ENCODE measurements around the gene ULBP1.
"Not testable (repeated sequence)": the region's sequence is repeated elsewhere in the genome, so short reads cannot be mapped to it uniquely, and the experiment has no call there.

Gene ULBP1

DNA sequence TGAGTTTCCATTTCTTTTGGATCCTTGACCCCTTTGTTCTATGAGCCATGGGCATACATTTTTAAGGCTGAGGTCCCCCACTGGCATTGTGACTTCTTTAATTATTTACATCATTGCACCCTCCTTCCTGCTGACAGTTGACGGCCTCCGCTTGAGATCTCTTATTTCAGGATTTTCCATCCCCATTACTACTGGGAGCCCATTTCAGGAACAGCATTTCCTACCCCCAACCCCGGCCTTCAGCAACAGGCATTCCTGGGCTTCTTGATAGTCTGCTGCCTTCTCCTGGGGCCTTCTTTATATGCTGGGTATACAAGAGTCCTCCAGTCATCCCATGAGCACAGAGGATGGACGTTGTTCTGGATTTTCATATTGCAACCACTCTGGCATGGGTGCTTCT lies 3.8 kb downstream of the ULBP1 start:
- DNase-seq (ENCODE audit: low read depth), result no peak
- H3K4me3 ChIP-seq (ENCODE audit: low read depth, low read length), result no peak overlapping the region

DNA sequence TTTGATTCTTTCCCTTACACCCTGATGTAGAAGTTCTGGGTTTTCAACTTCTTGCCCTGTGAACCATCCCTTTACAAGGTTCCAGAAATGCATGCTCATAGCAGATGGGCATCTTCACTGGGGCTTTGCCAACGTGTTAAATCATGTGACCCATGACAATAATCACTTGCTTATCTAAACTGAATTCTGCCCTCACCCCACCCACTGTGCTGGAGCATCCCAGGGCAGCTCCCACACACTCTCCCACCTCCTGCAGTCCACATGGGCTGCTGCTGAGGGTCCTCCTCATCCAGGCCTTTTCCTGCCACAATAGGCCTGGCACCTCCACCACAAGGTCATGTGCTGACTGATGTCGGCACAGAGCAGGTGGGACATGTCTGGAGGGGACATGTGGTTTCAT lies 4.3 kb downstream of the ULBP1 start:
- not testable (repeated sequence) for DNase-seq (ENCODE audit: low read depth); H3K4me3 ChIP-seq (ENCODE audit: low read depth, low read length)

DNA sequence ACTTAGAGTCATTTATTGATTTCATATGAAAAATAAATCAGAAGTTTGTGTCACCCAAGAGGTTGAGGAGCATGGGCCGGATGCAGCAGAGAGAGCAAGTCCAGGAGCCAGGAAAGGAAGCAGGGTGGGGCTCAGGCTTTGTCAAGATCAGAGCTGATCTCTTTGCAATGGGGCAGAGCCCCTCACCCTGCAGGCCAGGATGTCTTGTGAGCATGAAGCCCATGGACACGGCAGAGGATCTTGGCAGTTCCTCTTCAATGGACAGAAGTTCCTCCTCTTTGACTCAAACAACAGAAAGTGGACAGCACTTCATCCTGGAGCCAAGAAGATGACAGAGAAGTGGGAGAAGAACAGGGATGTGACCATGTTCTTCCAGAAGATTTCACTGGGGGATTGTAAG lies 5.2 kb downstream of the ULBP1 start:
- not testable (repeated sequence) for DNase-seq (ENCODE audit: low read depth); H3K4me3 ChIP-seq (ENCODE audit: low read depth, low read length)

DNA sequence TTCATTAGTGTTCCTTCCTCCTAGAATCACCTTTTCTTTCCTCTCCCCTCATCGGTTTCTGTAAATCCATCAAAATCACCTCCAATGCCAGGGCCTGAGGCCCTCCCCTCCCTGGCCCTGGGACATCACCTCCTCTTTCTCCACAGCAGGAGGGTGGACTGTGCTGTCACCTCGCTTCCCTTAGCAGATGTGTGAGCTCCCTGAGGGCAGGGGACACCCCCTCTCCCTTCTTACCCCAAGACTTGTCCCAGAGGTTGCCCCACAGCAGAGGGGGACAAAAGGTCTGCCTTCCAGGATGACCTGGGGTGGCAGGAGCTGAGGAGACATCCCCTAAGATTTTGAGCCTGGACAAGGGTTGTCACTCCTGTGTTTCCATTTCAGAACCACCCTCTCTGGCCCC lies 5.9 kb downstream of the ULBP1 start:
- DNase-seq (ENCODE audit: low read depth), result no peak
- no peak overlapping the region for H3K4me3 ChIP-seq (ENCODE audit: low read depth, low read length)

DNA sequence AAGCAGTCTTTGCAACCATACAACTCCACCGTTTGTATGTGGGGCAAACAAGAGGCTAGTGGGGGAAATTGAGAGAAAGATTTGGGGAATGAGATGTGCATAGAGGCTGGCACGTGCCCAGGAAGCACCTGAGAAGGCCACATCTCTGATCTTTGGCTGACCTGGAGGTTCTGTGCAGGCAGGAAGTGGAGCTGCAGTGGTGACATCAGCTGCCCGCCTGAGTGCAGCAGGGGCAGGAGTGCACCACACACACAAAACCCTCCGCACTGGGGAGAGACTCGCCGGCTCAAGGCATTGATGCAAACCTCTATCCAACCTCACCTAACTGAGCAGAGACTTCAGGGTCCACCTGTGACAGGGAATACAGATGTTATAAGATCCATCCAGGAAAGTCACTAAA lies 10.7 kb downstream of the ULBP1 start:
- H3K4me3 ChIP-seq (ENCODE audit: low read depth, low read length); DNase-seq (ENCODE audit: low read depth): not testable (repeated sequence)

DNA sequence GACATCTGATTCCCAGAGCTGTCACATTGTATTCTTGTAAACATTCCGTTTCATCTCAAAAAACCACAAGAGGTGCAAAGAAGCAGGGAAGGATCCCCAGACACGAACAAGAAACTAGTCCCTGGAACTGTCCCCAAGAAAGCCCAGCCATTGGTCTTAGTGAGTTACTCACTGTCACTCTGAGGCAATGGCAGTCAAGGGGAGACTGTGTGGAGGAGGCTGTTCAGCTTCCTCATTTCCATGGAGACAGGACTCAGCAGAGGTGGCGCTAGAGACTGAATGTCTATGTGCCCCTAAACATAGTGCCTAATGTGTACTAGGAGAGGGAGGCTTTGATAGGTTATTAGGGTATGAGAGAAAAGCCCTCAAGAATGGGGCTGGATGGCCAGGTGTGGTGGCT lies 11.1 kb downstream of the ULBP1 start:
- no peak for DNase-seq (ENCODE audit: low read depth)
- H3K4me3 ChIP-seq (ENCODE audit: low read depth, low read length), result no peak overlapping the region

DNA sequence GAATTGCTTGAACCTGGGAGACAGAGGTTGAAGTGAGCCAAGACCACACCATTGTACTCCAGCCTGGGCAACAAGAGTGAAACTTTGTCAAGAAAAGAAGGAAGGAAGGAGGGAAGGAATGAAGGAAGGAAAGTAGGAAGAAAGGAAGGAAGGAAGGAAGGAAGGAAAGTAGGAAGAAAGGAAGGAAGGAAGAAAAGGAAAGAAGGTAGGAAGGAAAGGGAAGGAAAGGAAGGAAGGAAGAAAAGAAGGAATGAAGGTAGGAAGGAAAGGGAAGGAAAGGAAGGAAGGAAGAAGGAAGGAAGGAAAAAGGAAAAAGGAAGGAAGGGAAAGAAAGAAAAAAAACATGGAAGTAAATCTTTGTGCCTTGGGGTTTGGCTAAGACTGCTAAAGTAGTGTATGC lies 11.7 kb downstream of the ULBP1 start:
- DNase-seq (ENCODE audit: low read depth), result no peak
- no peak overlapping the region for H3K4me3 ChIP-seq (ENCODE audit: low read depth, low read length)

DNA sequence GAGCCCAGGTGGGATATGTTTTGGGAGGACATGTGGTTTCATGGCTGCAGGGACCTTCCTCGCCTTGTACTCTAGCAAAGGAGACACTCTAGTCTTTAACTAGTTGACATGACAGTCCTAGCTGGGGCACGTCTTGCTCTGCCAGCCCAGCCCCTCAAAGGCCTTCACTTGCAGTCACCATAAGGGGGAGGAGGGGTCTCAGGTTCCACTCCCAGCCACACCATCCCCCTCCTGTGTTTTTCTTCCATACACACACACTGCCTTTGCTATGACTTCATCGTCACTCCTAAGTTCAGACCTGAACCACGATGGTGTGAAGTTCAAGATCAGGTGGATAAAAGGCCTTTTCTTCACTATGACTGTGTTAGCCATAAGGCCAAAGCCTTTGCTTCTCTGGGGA lies 13.5 kb downstream of the ULBP1 start:
- DNase-seq (ENCODE audit: low read depth), result no peak
- no peak overlapping the region for H3K4me3 ChIP-seq (ENCODE audit: low read depth, low read length)

DNA sequence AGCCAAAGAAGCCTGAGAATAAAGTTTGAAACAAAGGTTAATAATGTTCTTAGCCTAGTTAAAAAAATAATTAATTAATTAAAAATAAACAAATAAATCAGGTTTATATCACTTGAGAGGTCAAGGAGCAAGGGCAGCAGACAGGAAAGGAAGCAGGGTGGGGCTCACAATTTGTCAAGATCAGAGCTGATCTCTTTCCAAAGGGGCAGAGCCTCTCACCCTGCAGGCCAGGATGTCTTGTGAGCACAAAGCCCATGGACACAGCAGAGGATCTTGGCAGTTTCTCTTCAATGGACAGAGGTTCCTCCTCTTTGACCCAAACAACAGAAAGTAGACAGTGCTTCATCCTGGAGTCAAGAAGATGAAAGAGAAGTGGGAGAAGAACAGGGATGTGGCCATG lies 14.9 kb downstream of the ULBP1 start:
- H3K4me3 ChIP-seq (ENCODE audit: low read depth, low read length), result no peak overlapping the region
- DNase-seq (ENCODE audit: low read depth), result no peak

DNA sequence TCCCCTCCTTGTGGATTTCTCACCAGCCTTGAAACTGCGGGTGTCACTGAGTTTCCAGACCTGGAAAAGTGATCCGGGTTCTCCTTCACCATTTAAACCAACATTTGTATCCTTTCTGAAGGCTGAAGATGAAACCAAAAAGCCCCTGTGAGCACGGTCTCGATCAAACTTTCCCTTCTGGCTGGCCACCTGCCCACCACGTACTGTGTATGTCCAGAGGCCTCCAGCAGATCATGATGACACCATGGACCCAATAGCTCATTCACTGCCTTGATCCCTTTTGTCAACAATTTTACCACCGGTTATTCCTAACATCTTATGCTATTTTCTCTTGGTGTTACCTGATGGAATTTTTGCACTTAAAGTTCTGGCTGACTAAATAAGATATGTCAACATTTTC lies 15.6 kb downstream of the ULBP1 start:
- no peak overlapping the region for H3K4me3 ChIP-seq (ENCODE audit: low read depth, low read length)
- no peak for DNase-seq (ENCODE audit: low read depth)

DNA sequence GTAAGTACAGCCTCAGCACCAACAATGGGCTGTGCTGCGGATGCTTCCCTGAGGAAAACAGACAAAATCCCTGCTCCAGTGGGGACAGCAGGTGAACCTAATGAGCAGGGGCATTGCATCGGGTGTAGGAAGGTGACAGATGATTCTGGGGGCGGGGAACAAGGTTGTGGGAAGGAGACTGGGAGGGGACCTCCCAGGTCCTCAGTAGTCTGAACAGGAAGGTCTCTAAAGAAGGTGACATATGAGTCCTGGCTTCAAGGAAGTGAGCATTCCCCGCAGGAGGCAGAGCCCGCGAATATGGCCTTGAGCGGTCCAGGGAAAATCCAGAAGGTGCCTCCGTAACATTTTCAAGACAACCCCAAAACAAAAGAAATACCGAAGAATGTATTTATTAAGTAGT lies 19.4 kb downstream of the ULBP1 start:
- DNase-seq (ENCODE audit: low read depth), result no peak
- no peak overlapping the region for H3K4me3 ChIP-seq (ENCODE audit: low read depth, low read length)

DNA sequence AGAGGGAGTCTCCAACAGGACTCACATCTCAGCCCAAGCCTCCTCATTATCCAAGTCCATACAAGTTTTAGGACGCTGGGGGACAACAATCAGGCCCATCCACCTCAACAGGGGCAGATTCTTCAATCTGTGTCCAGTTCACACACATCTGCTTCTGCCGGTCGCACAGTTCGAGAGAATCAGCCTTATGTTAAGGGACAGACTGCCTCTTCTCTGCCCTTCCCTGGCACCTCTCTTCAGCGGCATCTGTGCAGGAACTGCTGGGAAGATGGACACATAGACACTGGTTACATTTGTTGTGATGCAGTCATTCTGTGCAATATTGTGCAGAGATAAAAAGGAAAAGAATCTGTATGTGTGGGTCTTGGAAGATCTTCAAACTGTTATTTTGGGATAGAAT lies 21.0 kb downstream of the ULBP1 start:
- H3K4me3 ChIP-seq (ENCODE audit: low read depth, low read length), result no peak overlapping the region
- DNase-seq (ENCODE audit: low read depth), result no peak

DNA sequence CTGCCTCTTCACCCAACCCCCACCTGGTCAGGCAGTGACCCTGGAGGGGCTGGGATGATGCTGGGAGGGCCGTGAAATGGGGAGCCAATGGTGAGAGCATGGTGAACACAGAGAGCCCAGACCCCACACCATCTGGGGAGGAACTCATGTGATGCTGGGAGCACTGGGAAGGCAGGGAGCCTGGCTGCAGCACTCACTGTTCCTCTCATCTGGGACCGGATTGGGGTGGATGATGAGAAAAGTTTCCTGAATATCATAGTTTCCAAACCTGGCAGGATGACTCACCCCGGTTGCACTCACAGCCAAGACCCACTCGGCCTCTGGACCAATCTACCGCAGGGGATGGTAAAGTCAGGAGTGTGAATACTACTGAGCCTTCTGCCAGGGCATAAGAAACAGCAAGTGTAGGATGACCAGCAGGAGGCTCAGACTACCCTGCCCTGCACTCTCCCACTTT lies 21.8 kb downstream of the ULBP1 start:
- H3K4me3 ChIP-seq (ENCODE audit: low read depth, low read length), result no peak overlapping the region
- DNase-seq (ENCODE audit: low read depth), result no peak

DNA sequence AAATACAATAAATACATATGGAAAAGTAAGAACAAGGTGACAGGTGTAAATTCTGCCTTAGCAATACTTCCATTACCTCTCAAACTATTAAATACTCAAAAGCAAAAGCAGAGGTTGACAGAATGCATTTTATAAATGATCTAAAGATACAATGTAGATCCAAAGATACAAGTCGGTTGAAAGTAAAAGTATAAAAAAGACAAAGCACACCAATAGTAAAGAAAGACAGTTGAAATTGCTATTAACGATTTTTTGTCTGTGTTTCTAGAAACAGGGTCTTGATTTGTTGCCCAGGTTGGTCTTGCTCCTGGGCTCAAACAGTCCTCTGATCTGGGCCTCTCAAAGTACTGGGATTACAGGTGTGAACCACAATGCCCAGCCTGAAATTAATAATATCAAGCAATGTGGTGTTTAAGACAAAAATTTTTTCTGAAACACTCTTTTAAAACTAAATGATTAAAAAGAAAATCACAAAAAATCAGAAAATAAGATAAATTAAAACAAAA lies 23.9 kb downstream of the ULBP1 start:
- DNase-seq (ENCODE audit: low read depth), result no peak
- H3K4me3 ChIP-seq (ENCODE audit: low read depth, low read length), result no peak overlapping the region

DNA sequence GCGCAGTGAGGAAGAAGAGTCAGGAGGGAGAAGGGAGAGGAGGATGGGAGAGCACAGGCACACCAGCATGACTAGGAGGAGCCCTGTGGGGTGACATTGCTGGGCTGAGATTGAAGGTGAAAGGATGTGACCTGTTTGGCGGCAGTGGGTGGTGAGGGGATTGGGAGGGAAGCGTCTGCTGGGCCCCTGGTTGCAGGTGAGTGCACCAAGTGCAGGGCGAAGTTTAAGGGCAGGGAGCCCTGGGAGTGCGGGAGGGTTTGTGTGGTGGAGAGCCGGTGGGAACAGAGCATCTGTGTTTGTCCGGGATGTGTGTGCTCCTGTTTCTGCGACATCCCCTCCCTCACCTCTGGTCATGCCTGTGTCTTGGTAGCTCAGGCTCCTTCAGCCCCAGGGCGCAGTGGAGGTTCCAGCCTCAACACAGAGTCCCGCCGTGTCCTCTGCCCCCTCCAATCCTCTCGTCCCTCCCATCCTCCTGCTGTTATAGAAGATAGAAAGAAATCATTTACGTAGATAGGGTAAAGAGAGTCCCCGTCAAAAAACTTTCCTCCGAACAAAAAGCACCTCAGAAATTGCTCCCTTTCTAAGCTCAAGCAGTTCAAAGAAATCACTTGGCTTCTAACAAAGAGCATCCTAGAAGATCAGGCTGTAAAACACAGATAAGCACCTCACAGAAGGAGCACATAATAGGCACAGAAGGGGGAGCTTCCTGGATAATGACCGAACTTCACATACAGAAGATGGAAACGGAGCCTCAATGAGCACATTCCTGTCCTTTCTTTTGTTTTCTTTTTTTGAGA lies 25.0 kb downstream of the ULBP1 start:
- DNase-seq (ENCODE audit: low read depth), result no peak
- H3K4me3 ChIP-seq (ENCODE audit: low read depth, low read length), result no peak overlapping the region

DNA sequence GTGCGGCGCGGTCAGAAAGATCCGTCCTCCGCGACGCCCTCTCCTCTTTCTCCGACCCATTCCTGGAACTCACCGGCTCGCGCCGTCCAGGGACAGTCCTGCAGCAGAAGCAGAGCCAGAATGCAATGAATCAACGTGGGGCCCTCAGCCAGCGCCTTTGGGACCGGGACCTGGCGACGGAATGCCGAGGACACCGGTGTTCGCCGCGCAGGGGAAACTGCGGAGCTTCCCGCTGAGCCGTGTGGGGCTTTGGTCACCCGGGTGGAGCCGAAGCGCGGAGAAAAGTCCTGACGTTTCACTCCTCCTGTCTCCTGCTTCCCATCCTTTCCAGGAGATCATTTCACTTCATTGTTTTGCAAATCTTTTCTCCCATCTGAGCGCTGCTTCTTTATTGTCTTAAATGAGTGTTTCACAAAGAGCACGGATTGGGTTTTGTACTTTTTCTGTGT lies 26.5 kb downstream of the ULBP1 start:
- DNase-seq (ENCODE audit: low read depth), result no peak
- peak overlapping the region; percentile 41 for H3K4me3 ChIP-seq (ENCODE audit: low read depth, low read length)

DNA sequence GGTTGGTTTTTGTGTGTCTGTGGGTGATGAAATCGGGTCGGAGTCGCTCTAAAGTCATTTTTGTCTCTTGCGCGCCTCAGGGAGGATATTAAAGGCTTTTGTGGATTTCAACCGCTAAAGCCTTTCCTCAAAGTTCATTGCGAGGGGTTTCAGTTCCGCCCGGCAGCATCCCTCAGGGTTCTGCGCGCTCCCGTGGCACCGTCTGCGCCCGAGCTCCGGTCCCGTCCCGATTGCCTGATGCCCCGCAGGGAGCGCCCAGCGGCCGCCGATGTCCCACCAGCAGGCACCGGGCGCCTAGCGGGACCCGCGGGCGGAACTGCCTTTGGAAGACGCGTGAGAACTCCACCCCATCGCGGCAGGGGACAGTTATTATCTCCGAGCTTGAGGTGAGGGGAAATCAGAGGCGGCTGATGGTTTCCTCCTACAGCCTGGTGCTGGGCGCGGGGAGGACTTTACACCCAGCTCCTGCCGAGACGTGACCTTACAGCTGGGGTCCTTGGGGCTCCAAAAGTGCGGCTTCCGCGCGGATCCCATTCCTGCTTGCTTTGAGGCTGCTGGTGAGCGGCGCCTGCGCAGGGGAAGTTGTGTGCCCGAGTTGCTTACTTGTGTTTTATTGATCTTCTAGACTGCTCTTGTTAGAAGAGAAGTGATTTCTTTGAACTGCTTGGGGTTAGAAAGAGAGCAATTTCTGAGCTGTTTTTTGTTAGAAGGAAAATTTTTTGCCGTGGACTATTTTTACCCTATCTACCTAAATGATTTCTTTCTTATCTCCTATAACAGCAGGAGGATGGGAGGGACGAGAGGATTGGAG lies 27.1 kb downstream of the ULBP1 start:
- peak overlapping the region; percentile 41 for H3K4me3 ChIP-seq (ENCODE audit: low read depth, low read length)
- DNase-seq (ENCODE audit: low read depth), result no peak

DNA sequence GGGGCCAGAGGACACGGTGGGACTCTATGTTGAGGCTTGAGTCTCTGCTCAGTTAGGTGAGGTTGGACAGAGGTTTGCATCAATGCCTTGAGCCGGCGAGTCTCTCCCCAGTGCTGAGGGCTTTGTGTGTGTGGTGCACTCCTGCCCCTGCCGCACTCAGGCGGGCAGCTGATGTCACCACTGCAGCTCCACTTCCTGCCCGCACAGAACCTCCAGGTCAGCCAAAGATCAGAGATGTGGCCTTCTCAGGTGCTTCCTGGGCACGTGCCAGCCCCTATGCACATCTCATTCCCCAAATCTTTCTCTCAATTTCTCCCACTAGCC lies 27.7 kb downstream of the ULBP1 start:
- not testable (repeated sequence) for H3K4me3 ChIP-seq (ENCODE audit: low read depth, low read length); DNase-seq (ENCODE audit: low read depth)

DNA sequence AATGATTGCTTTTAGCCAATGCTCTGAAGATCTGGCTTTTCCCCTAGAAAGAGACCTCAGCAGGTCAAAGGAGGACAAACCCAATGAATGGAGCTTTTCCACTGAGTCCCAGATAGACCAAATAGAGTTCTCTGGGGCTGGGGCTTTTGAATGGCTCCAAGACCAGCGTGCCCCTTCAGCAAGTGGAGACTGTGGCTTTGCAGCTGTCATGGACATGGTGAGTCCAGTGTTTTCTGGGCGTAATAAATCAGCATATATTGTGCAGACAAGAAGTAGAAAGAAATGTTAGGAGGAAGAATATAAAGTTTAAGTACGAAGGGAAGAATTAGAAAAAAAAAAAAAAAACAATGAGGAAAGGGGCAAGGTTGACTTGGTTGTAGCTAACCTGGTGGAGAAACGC lies 28.1 kb downstream of the ULBP1 start:
- DNase-seq (ENCODE audit: low read depth), result no peak
- H3K4me3 ChIP-seq (ENCODE audit: low read depth, low read length), result no peak overlapping the region

DNA sequence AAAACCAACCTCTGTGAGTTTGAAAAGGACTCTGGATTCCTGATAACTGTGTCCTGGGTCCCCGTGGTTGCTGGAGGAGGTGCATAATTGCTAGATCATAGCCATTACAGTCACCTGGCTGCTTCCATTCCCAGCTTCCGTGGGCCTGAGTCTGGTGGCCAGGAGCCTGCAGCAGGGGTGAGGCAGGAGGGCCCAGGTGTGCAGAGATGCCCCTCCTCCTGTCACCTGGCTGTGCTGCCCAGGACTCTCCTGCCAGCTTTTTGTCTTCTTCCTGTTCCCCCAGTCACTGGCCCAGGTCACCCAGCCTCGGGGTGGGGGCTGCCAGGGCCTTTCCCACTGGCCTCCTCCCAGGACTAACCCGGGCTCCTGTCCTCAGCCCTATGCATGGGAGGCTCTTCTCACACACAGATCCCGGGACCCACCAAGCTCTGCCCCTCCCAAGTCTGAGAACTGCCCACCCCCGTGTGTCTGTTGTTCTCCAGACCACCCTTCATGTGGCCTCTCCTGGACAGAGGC lies 31.6 kb downstream of the ULBP1 start:
- no peak for DNase-seq (ENCODE audit: low read depth)
- no peak overlapping the region for H3K4me3 ChIP-seq (ENCODE audit: low read depth, low read length)

DNA sequence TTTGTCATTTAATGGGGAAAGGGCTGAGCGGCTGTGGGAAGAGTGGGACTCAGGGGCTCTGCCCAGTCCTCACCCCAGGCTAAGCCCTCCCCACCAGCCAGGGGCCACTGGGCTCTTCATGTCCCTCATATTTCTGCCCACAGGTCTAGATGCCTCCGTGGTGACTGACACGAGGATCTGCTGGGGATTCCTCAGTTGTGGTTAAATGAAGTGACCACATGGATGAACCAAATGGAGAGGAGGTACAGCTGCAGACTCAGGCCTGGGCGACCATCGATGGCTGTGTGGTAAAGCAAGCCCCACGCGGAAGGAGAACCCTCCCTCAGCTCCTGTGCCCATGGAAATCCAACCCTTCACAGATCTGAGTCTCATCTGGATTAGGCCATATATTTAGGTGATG lies 32.2 kb downstream of the ULBP1 start:
- no peak for DNase-seq (ENCODE audit: low read depth)
- H3K4me3 ChIP-seq (ENCODE audit: low read depth, low read length), result no peak overlapping the region

All from skeletal muscle cell (primary cell).